Calu3 (cell line): ENCODE data around the gene LAMTOR2. TPM values are rescaled to one million over a fixed set of nuclear protein-coding genes. Genes with fewer than 3 reads are reported as not detected.

Experiments
- BruUV-seq: library from RNA; stranded (reverse); fragments of 400-500 nt; replicated peaks from 2 replicates; lab custom pipeline; 2021; lab: Mats Ljungman, UMichigan
- CTCF ChIA-PET: fragments of 300-600 bp; sonication (Branson Sonifier 250); formaldehyde crosslinking; loops from one replicate; lab custom pipeline; 2022; ENCODE audit warnings: antibody characterized with exemption; lab: Charles Lee
- DNase-seq: peaks from one replicate; pipeline ENCODE4 v3.0.0; 2022
- H3K27ac Mint-ChIP-seq: one replicate; pipeline ENCODE4 v1.8.0; 2022; ENCODE audit warnings: mixed read lengths; ENCODE audit not compliant: unreplicated experiment
- H3K27me3 Mint-ChIP-seq: one replicate; pipeline ENCODE4 v1.8.0; 2022; ENCODE audit warnings: mixed read lengths; ENCODE audit not compliant: unreplicated experiment
- H3K36me3 Mint-ChIP-seq: one replicate; pipeline ENCODE4 v1.8.0; 2022; ENCODE audit warnings: mild to moderate bottlenecking, moderate library complexity, mixed read lengths; ENCODE audit not compliant: insufficient read depth, unreplicated experiment
- H3K4me1 Mint-ChIP-seq: one replicate; pipeline ENCODE4 v1.8.0; 2022; ENCODE audit warnings: mild to moderate bottlenecking, low read depth, mixed read lengths; ENCODE audit not compliant: unreplicated experiment
- H3K4me3 Mint-ChIP-seq: one replicate; pipeline ENCODE4 v1.8.0; 2022; ENCODE audit warnings: mild to moderate bottlenecking, low read depth, moderate library complexity, mixed read lengths; ENCODE audit not compliant: unreplicated experiment
- H3K9me3 Mint-ChIP-seq: one replicate; pipeline ENCODE4 v1.8.0; 2022; ENCODE audit warnings: low read depth, mixed read lengths; ENCODE audit not compliant: unreplicated experiment
- intact Hi-C: fragments of 100-400 bp; cut with micrococcal nuclease; formaldehyde crosslinking; loops from one replicate; pipeline ENCODE4 v1.10.0; 2022; ENCODE audit not compliant: unreplicated experiment
- total RNA-seq: library from RNA; stranded (reverse); gene quantifications from 2 replicates; pipeline ENCODE4 v1.2.3, GENCODE V29; 2022
- TF ChIP-seq, protein P1 (sequence below): fragments of 200-600 bp; IDR thresholded peaks from one replicate; pipeline ENCODE4 v1.8.0; 2022; ENCODE audit warnings: antibody characterized with exemption; ENCODE audit not compliant: unreplicated experiment

The LAMTOR2 gene
- total RNA-seq, 1 experiment from 2014 or later, result 69.8 TPM

DNA sequence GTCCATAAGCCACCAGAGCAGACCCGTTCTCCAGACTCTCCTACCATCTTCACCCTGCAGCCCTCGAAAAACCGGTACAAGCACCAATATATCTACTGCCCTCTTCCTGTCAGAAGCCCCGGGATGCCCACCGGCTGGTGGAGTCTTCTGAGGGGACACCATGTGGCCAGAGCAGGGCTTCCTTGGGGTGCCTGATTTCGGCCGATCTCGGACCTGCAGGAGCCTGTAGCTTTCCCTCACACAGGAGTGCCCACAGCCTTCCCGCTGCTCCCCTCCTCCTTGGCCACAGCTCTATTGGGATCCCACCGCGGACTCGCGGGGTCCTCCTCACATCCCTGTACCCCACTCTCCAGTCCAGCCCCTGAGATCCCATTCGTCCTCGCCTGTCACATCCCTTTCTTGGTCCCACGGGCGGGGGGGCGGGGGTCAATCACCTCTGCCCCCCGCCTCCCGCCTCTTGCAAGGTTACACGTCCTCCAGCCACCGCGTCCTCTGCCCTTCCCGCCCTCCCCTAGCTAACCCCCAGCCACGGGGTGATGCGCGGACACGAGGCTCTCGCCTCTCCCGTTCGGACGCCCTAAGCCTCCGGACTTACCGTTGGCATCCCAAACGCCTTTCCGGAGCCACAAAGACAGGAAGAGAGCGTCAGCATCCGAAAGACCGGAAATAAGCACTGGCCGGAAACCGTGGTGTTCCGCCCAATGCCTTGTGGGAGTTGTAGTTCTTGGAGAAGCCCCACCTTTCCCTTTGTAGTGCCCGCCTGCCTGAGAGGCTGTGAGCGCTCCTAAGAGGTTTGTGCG, 34.1 kb upstream of the LAMTOR2 start, which contains the start of gene SSR2:
TSS of gene SSR2 (minus strand) at position 659 of the 800 bp plus-strand sequence. CDS start 784 bp downstream, outside the sequence.
- Mint-ChIP-seq H3K27me3 (peaks cover 37% of the 10 kb centered on the region), H3K27ac (peak within 1 kb of the TSS; percentile 50), H3K4me1 (peaks cover 16% of the 10 kb centered on the region), H3K4me3 (peak within 1 kb of the TSS; percentile 95), H3K9me3 (no peaks in the 10 kb centered on the region), H3K36me3 (peaks cover 43% of the 10 kb centered on the region)
- TF ChIP-seq, protein P1, sequence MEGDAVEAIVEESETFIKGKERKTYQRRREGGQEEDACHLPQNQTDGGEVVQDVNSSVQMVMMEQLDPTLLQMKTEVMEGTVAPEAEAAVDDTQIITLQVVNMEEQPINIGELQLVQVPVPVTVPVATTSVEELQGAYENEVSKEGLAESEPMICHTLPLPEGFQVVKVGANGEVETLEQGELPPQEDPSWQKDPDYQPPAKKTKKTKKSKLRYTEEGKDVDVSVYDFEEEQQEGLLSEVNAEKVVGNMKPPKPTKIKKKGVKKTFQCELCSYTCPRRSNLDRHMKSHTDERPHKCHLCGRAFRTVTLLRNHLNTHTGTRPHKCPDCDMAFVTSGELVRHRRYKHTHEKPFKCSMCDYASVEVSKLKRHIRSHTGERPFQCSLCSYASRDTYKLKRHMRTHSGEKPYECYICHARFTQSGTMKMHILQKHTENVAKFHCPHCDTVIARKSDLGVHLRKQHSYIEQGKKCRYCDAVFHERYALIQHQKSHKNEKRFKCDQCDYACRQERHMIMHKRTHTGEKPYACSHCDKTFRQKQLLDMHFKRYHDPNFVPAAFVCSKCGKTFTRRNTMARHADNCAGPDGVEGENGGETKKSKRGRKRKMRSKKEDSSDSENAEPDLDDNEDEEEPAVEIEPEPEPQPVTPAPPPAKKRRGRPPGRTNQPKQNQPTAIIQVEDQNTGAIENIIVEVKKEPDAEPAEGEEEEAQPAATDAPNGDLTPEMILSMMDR, result no peak
- BruUV-seq, result no TSS peak
- CTCF ChIA-PET, result interaction anchor here (0.6 to 0.9 kb wide), 3 partner anchors 12 to 31 kb away, joined by 3 read pairs; no protein-coding TSS in a partner anchor
- peak; percentile 89 for DNase-seq
- intact Hi-C loops, result loop anchor here (5.0 kb wide), 1 partner anchor 42 kb away; the partner anchor contains the start of gene RAB25

DNA sequence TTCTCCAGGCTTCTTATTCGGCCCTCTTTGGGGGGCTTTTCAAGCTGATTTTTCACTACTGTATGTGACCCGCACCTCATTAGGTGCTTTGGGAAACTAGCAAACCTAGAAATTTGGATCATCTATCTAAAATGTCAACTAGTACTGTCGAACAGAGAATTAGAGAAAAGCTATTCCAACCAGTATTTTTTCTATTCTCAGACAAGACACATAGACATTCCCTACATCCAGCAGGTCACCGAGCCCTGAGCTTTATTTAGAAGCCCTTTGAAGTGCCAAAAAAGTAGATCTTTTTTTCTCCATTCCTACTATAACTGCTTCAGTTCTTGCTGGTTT, 33.5 kb upstream of the LAMTOR2 start:
- H3K27me3 Mint-ChIP-seq, result peaks cover 41% of the 10 kb centered on the region
- CTCF ChIA-PET, result no interaction called here
- peak overlapping the region; percentile 95 for H3K4me3 Mint-ChIP-seq
- H3K4me1 Mint-ChIP-seq, result peaks cover 21% of the 10 kb centered on the region
- H3K36me3 Mint-ChIP-seq, result peaks cover 43% of the 10 kb centered on the region
- no TSS peak for BruUV-seq
- DNase-seq, result no peak
- H3K9me3 Mint-ChIP-seq, result no peaks in the 10 kb centered on the region
- H3K27ac Mint-ChIP-seq, result peak overlapping the region; percentile 50
- TF ChIP-seq, protein P1, result no peak
- intact Hi-C loops, result loop anchor here (5.0 kb wide), 1 partner anchor 41 kb away; the partner anchor contains the start of gene RAB25

DNA sequence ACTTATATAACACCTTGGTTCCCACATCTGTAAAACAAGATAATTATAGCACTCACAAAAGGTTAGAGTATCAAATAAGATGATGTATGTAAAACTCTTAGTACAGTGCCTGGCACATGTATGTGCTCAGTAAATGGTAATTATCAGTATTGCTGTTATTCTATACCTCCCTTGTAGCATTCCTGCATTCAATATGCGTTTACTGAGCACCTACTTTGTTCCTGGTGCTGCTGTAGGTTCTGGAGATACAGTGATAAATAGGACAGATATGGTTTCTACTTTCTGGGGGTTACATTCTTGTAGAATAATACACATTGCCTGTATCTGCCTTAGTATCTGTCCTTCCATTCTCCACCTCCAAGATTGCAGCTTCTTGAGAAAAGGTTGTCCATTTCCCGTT, 32.6 kb upstream of the LAMTOR2 start:
- no TSS peak for BruUV-seq
- Mint-ChIP-seq H3K36me3 (peaks cover 41% of the 10 kb centered on the region), H3K27ac (no peak overlapping the region), H3K4me3 (no peak overlapping the region), H3K4me1 (peaks cover 23% of the 10 kb centered on the region), H3K27me3 (peaks cover 41% of the 10 kb centered on the region), H3K9me3 (no peaks in the 10 kb centered on the region)
- no peak for DNase-seq
- CTCF ChIA-PET, result no interaction called here
- intact Hi-C loops, result loop anchor here (5.0 kb wide), 1 partner anchor 40 kb away; the partner anchor contains the start of gene RAB25
- TF ChIP-seq, protein P1, result no peak

DNA sequence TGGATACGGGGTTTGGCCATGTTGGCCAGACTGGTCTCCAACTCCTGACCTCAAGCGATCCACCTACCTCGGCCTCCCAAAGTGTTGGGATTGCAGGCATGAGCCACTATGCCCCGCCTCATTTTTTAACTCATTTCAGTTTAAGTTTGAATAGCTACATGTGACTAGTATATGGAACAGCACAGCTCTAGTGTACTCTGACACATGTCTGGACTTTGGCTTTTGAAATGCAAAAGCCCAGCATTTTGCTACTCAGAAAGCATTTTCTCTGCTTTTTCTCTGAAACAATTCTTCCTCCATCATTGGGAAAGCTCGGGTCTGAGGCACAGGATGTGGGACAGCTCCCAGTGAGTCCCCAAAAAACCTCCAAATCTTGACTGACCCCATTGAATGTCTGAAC, 29.8 kb upstream of the LAMTOR2 start:
- Mint-ChIP-seq H3K27me3 (peaks cover 41% of the 10 kb centered on the region), H3K36me3 (peaks cover 12% of the 10 kb centered on the region), H3K4me3 (no peak overlapping the region), H3K27ac (no peak overlapping the region), H3K4me1 (peaks cover 12% of the 10 kb centered on the region), H3K9me3 (no peaks in the 10 kb centered on the region)
- BruUV-seq, result no TSS peak
- no peak for DNase-seq
- TF ChIP-seq, protein P1, result no peak
- CTCF ChIA-PET, result interaction anchor here (1.2 kb wide), 1 partner anchor 41 kb away, joined by 3 read pairs; no protein-coding TSS in a partner anchor
- intact Hi-C loops, result loop anchor here (5.0 kb wide), 1 partner anchor 38 kb away; the partner anchor contains the start of gene RAB25
